GM19351 (cell line): Measurements from ENCODE around the gene ASB1.
A peak's percentile ranks its signal among the peaks of the same experiment; 100 is the strongest.

Experiments used
- ATAC-seq: cut with Tn5 transposase; IDR thresholded peaks from one replicate; pipeline ENCODE4 v1.9.1; 2021; ENCODE audit warnings: mild to moderate bottlenecking, moderate library complexity; ENCODE audit not compliant: unreplicated experiment

The ASB1 gene

GRCh38 chr2:238426568-238427434 is at the start of gene ASB1:
Gene ASB1 (plus strand): TSS chr2:238426927. CDS start chr2:238427071, 144 bp downstream.
- ATAC-seq = peak; percentile 81

GRCh38 chr2:238378230-238379095 is 48.3 kb upstream of the ASB1 start:
- ATAC-seq = no peak

- no peak for ATAC-seq
These were observed 47.5 kb upstream of the ASB1 start for GRCh38 chr2:238379096-238379810.

GRCh38 chr2:238380336-238380735 is 46.4 kb upstream of the ASB1 start:
- no peak for ATAC-seq

- no peak for ATAC-seq
These were observed 45.9 kb upstream of the ASB1 start for GRCh38 chr2:238380785-238381184.

GRCh38 chr2:238381341-238382115 is 45.2 kb upstream of the ASB1 start:
- ATAC-seq = no peak

- no peak for ATAC-seq
These were observed 44.3 kb upstream of the ASB1 start for GRCh38 chr2:238382381-238382781.

GRCh38 chr2:238383135-238383534 is 43.6 kb upstream of the ASB1 start:
- ATAC-seq = no peak

GRCh38 chr2:238383743-238384380 is 42.9 kb upstream of the ASB1 start:
- ATAC-seq = peak; percentile 59

GRCh38 chr2:238387332-238387731 is 39.4 kb upstream of the ASB1 start:
- ATAC-seq = no peak

GRCh38 chr2:238388794-238389193 is 37.9 kb upstream of the ASB1 start:
- no peak for ATAC-seq

- no peak for ATAC-seq
These were observed 36.6 kb upstream of the ASB1 start for GRCh38 chr2:238389988-238390589.

- ATAC-seq = no peak
These were observed 35.6 kb upstream of the ASB1 start for GRCh38 chr2:238391042-238391689.

- ATAC-seq = no peak
These were observed 30.1 kb upstream of the ASB1 start for GRCh38 chr2:238396663-238397062.

- no peak for ATAC-seq
These were observed 29.4 kb upstream of the ASB1 start for GRCh38 chr2:238397356-238397755.

- no peak for ATAC-seq
These were observed 28.1 kb upstream of the ASB1 start for GRCh38 chr2:238398577-238398976.

- no peak for ATAC-seq
These were observed 27.6 kb upstream of the ASB1 start for GRCh38 chr2:238399094-238399493.

- no peak for ATAC-seq
These were observed 25.2 kb upstream of the ASB1 start for GRCh38 chr2:238401551-238401950.
